Retina (tissue), 1 donor: ENCODE results near the gene COL5A3.
"Not testable (repeated sequence)": the region's sequence is repeated elsewhere in the genome, so short reads cannot be mapped to it uniquely, and the experiment has no call there.

Experiments used
- DNase-seq: peaks from one replicate; pipeline ENCODE4 v3.0.0-alpha.2; 2016

Gene COL5A3

GRCh38 chr19:9968820-9969687 lies 41.2 kb downstream of the COL5A3 start:
- no peak for DNase-seq

GRCh38 chr19:9967326-9967725 lies 43.0 kb downstream of the COL5A3 start:
- DNase-seq = no peak

GRCh38 chr19:9966448-9966847 lies 43.9 kb downstream of the COL5A3 start:
- DNase-seq = no peak

- no peak for DNase-seq
Measured at GRCh38 chr19:9966024-9966423, 44.3 kb downstream of the COL5A3 start.

GRCh38 chr19:9962623-9963290 lies 47.5 kb downstream of the COL5A3 start:
- DNase-seq = no peak

GRCh38 chr19:9961103-9961502 lies 49.2 kb downstream of the COL5A3 start:
- no peak for DNase-seq

- no peak for DNase-seq
Measured at GRCh38 chr19:9958379-9958821, 51.9 kb downstream of the COL5A3 start.

- no peak for DNase-seq
Measured at GRCh38 chr19:9956956-9957355, 53.3 kb downstream of the COL5A3 start.

- no peak for DNase-seq
Measured at GRCh38 chr19:9953802-9954542, 56.3 kb downstream of the COL5A3 start.

GRCh38 chr19:9952276-9952675 lies 58.0 kb downstream of the COL5A3 start:
- DNase-seq = no peak

GRCh38 chr19:9947441-9947840 lies 62.9 kb downstream of the COL5A3 start:
- no peak for DNase-seq

GRCh38 chr19:9946528-9947125 lies 63.7 kb downstream of the COL5A3 start:
- not testable (repeated sequence) for DNase-seq

- DNase-seq = peak; percentile 63
Measured at GRCh38 chr19:9945319-9945966, 64.9 kb downstream of the COL5A3 start.

GRCh38 chr19:9943744-9944143 lies 66.6 kb downstream of the COL5A3 start:
- DNase-seq = no peak

GRCh38 chr19:9941671-9942070 lies 68.6 kb downstream of the COL5A3 start:
- DNase-seq = no peak

- DNase-seq = no peak
Measured at GRCh38 chr19:9941231-9941630, 69.1 kb downstream of the COL5A3 start.

- DNase-seq = no peak
Measured at GRCh38 chr19:9940778-9941177, 69.5 kb downstream of the COL5A3 start.

GRCh38 chr19:9939301-9939913 lies 70.9 kb downstream of the COL5A3 start:
- DNase-seq = no peak

GRCh38 chr19:9937001-9937411 lies 73.3 kb downstream of the COL5A3 start:
- peak; percentile 44 for DNase-seq

- no peak for DNase-seq
Measured at GRCh38 chr19:9936326-9937000, 73.8 kb downstream of the COL5A3 start, which contains the start of gene OLFM2. Gene OLFM2 (minus strand): TSS chr19:9936515. CDS start chr19:9936366, 149 bp downstream.
